Measurements from ENCODE around the gene LHX5.

The LHX5 gene

DNA sequence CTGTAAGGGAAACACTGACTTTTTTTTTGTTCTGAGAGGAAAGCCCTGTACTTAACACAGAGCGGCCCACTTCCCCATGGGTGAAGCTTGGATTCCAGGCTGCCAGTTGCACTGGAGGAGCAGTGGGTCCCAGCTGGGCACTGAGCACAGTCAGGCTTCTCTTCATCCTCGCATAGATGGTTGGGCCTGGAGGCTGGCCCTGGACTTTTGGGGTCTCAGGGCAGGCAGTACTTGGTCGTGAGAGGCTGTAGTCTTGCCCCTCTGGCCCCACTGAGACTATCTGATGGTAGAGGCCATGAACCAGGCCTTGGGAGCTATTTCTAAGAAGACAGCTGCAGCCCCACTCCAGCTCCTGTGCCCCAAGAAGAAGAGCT is 6.2 kb upstream of the LHX5 start:
- DNase-seq (ENCODE audit: low read depth in 2 of 2): no peak

DNA sequence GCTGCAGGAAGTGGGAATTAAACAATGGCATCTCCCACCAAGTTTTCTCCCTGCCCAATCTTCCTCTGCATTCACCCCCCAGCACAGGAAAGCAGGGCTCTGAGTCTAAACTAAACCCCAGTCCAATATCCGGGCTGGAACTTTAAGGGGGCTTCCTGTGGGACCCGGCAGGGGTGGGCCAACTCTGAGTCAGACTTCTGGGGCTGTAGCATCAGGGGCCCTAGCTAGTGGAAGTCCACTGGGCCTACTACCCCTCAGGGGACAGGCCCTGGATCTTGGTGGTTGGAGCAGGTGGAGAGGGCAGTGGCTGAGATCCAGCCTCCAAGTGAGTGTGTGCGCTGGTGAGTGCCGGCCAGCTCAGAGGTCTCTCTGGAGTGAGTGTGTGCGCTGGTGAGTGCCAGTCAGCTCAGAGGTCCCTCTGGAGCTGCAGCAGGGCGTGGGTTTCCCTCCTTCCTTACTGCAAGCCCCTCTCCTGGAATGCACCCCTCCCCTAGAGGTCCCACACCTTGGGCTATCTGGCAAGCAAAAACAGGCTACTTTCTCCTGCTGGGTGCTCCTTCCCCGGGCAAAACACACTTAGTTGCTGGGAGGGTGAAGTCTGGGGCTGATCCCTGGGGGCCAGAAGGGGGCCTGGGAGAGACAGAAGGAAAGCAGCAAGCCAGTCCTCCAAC is 5.6 kb upstream of the LHX5 start:
- DNase-seq (ENCODE audit: low read depth in 2 of 2): no peak

DNA sequence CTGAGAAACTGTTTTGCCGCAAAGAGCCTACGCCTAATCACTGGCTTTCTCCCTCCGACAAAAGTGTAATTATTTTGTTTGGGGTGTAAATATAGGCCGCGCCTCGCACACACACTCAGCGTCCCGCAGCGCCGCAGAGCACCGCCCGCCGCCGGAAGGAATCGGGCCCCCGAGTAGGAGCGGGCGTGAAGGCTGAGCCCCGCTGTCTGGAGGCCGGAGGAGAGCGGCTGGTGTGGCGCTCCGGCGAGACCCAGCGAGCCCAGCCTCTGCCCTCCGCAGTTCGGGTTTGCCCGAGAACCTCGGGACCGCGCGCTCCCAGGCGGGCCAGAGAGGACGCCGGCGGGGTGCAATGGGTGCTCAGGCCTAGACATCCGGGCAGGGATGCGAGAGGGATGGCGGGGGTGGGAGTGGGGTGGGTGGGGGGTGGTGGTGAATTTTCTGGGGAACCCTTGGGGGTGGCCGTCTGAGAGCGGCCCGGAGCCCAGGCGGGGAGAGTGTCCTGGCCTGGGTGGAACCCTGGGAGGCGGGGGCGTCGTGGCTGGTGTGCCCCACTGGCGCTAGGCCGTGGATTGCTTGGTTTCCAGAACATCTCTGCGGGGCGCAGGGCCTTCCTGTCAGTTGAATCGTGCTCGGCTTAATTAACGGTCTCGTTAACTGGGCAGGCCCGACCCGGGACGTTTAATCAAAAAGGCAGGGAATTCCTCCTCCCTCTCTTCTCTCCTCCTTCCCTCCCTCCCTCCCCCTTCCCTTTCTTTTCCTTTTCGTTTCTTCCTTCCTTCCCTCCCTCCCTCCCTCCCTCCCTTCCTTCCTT is 4.7 kb upstream of the LHX5 start:
- no peak for DNase-seq (ENCODE audit: low read depth in 2 of 2)

DNA sequence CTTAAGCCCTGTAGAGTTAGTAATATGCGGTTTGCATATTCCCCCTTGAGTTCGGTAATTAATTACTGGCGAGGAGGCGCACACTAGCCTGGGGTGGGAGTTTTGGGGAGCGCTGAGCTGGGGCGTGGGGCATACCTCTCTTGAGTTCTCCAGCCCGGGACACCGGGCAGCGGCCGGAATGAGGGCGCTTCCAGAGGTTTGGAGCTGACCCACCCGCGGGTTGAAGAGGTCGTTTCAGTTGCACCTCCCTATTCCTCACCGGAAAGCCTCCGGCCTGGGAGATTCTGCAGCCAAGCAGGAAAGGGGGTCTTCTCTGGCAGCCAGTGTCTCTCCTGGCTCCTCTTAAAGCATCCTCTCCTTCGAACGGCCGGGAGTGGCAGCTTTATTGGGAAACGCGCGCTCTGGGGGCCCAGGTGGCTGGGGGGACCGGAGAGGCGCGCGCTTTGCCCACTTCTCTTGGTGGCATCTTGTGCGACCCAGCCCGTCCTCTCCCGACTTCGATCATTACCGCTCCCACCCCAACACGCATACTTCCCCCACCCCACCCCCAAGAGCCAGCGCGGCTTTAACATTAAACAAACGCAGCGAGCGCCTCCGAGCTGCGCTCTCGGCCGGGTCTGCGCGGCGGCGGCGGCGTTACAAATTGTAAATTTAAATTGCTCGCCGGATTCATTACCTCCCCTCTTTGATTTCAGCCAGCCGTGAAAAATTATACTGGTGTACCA is 3.9 kb upstream of the LHX5 start:
- DNase-seq (ENCODE audit: low read depth in 2 of 2): no peak

DNA sequence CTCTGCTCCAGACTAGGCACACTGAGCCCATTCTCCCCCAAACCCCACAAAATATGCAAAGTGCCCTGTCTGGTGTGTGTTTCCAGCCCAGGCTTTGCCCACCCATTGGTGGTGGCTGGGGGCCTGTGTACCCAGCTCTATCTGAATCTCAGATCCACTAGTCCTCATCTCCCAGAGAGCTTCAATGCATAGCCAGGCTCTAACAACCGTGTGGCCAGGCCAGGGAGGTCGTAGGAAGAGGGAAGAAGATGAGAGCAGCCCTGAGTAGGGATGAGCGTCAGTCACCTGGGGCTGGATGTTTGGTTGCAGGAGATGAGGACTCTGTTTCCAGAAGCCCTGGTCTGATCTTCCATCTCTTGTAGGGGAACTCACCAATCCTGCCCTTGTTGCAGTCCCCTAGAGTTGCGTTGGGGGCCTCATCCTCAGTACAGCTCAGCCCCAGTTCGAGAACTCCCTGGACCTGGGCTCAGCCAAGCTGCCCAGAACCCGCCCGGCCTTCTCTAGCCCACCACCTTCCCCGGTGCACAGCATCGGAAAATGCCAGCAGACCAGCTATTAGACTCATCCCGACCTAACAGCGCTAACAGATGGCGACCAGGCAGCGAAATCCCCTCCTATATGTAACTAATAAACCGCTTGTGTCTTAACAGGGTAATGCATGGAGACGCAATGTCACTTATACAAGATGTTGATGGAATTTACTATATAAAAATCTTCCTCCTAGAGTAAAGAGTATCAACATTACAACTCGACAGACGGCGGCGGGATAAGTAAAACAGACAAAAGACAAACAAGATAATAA is 3.2 kb upstream of the LHX5 start:
- DNase-seq (ENCODE audit: low read depth in 2 of 2): no peak

DNA sequence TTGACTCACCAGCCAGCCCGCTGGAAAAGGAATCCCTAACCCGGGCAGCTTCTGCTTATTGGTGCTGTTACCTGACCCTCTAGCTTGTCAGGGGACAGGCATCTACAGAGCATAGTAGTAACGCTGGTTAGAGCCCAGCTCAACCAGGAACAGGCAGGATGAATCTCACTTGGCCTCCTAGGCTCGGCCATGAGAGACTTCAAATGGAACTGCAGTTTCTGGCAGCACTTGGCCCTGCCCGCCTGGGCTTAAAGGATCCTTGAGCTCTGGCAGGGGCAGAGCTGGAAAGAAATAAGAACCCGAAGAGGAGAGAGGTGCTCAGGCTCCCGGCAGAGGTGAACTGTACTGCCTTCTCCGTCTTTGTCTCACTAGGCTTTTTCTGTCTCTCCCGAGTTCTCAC is 2.3 kb upstream of the LHX5 start:
- DNase-seq (ENCODE audit: low read depth in 2 of 2): no peak

DNA sequence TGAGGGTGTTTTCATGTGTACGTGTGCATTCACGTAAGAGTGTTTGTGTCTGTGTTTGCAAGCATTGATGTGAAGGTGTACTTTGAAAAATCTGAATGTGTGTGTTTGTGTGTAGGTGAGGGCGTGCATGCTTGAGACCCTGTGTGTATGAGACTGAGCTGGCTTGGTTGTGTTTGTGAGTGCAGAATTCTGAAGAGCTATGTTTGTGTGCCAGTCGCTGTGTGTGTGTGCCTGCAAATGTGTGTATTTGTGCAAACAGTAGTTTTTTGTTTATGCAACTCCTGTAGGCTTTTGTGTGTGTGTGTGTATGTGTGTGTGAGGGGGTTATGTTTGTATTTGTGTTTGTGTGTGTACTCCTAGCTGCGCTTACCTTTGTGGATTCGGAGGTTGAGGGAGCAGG is 1.7 kb upstream of the LHX5 start:
- no peak for DNase-seq (ENCODE audit: low read depth in 2 of 2)

DNA sequence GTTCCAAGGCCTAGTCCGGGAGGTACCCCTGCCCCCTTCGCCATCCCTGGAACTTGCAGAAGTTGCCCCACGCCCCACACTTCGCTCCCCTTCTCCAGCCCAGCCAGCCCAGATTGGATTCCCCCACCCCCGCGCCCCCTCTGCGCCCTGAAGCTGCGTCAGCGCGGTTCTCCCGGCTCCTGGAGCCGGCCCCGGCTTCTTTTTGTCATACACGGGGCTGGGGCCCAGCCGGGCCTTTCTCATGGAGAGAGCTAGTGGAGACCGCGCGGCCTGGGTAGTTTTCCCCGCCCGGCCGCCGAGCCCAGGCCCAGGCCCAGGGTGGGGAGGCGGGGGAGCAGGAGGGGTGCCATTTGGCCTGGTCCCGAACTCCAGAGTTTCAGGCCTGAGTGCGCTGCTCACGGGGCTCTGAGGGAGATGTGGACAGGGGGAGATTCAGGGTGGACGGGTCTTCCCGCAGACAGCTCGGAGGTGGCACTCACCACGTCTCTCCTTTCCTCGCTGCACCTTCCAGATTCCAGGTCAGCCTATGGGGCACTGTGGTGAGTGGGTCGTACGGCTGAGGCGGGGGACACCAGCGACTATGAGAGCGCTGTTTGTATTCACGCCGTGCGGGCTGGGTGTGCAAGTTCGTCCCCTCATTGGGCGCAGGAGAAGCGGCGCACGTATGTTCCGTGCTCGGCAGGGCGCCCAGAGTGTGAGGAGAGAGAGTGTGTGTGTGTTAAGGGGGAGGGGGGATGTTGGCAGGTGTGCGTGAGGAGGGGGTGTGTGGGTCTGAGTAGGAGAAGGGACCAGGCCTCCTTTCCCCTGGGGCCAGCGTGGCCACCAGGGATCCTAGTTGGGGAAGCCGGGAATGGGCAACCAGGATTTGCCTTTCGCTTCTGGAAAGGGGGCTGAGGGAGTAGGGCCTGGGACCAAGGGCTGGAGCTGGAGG is 785 bp upstream of the LHX5 start:
- no peak for DNase-seq (ENCODE audit: low read depth in 2 of 2)

DNA sequence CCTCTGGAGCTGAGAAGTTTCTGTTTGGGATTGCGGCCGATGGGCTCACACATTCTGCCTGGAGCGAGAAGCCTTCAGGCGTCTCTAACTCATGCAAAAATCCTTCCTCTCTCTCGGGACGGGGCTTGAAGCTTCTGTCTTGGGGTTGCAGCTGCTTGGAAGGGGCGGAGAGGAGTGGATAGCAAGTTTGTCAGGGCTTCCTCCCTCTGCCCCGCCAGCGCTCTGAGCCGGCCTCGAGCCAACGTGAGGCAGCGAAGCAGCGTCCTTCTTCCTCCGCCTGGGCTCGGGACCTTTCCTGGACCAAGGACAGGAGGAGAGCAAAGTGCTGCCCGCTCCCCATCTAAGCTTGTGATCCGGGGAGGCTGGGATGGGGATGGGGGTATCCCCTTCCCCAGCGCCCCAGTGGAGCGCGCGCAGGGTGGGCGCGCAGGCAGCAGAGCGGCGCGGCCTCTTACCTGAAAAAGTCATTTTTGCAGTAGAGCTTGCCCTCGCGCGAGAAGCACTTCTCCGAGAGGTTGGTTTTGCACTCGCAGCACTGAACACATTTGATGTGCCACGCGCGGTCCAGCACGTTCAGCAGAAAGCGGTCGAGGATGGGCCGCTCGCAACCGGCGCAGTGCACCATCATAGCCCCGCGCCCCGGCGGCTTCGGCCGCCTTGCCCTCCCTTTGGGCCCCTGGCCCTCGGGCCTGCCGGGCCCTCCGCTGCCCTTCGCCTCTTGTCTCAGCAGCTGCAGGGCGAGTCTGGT is 626 bp downstream of the LHX5 start:
- DNase-seq (ENCODE audit: low read depth in 2 of 2): no peak

DNA sequence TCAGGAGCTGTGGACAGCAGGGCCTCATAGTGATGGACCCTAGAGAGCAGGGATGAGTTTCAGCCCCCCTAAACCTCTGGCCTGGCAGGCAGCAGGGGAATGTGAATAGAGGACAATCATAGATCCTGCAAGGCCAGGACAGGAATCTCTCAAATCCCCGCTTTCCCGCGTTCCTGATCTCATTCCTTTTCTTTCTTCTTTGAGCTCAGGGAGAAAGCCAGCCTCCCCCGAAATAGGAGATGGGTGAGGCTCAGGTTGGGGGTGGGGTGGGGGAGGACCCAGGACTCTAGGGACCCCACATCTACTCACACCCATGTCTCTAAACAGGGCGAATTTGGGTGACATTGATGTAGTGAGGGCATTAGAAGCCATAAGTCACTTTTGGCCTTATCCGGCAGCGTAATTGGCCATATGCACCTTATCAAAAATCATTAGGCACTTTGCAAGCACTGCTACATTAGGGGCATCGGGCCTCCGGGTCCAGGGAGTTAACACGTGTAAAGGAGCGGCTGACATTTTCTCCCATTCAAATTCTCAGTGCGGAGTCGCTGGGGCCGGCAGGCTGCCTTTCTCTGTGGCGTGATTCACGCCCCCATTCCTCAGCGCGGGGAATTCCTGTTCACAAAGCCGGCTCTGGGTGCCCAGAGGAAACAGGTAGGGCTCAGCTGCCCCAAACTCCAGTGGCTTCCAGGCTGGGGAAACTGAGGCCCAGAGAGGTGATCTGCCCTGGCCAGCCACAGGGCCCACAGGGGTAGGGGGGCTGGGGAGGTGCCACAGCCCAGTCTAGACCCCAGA is 1.5 kb downstream of the LHX5 start:
- no peak for DNase-seq (ENCODE audit: low read depth in 2 of 2)

DNA sequence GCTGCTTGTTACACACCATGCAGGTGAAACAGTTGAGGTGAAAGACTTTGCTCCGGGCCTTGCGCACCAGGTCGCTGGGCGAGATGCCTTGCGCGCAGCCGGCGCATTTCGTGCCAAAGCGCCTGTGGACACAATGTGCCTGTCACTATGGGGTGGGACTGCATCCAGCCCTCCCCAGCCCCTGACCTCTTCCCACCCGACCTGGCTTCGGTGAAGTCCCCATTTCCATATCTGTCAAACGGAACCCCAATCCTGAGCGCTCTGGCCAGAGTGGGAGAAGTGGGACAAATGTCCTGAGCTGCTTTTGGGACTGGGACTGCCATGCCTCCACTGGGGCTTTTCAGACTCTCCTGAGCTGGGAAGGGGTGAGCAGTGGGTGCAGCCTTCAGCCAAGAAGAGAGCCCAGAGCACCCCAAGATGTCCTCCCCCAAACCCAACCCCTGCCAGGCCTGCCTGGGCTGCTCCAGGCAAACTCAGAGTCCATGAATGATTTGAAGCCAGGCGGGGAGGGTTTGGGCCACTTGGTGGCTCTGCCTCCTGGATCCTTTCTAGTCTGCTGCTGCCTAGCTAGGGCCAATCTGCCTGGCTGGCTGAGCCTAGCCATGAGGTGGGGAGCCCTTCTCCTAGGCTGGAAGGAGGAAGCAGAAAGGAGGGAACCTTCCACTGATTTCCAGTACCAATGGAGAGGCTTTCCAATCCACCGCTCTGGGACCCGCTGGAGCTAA is 2.3 kb downstream of the LHX5 start:
- DNase-seq (ENCODE audit: low read depth in 2 of 2): no peak

DNA sequence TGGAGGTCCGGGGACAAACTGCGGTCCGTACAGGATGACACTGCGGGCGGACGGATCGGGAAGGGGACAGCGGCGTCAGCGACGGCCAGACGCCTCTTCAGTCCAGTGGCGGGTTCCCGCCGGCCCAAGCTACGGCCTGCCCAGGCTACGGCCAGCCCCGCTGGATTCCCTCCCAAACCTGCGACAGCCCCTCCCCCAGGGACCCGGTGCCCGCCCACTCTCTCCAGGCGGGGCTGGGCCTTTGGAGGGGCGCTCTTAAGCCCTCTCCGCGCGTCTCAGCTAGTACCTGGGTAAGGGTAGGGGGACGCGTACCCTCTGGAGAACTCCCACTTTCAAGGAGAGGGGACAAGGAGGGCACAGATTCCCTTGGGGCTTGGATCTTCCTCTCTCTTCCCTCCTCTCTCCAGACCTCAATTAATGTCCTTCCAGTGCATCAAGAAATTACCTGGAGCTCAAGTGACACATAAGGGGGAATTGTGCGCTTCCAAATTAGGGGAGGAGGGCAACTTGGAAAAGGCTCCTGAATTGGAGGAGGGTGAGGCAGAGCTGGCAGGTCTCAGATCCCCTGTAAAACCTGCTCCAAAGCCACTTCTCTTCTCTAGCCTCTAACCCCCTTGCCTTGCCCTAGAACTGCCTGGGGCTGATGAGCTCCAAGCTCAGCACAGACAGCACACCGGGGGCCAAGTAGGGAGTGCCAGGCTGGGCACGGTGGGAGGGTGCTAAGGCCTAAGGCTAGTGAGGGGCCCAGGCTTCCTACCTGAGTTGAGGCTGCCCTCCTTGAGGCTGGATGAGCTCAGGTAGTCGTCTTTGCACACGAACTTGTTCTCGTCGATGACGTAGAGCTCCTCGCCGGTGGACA is 3.1 kb downstream of the LHX5 start:
- no peak for DNase-seq (ENCODE audit: low read depth in 2 of 2)

DNA sequence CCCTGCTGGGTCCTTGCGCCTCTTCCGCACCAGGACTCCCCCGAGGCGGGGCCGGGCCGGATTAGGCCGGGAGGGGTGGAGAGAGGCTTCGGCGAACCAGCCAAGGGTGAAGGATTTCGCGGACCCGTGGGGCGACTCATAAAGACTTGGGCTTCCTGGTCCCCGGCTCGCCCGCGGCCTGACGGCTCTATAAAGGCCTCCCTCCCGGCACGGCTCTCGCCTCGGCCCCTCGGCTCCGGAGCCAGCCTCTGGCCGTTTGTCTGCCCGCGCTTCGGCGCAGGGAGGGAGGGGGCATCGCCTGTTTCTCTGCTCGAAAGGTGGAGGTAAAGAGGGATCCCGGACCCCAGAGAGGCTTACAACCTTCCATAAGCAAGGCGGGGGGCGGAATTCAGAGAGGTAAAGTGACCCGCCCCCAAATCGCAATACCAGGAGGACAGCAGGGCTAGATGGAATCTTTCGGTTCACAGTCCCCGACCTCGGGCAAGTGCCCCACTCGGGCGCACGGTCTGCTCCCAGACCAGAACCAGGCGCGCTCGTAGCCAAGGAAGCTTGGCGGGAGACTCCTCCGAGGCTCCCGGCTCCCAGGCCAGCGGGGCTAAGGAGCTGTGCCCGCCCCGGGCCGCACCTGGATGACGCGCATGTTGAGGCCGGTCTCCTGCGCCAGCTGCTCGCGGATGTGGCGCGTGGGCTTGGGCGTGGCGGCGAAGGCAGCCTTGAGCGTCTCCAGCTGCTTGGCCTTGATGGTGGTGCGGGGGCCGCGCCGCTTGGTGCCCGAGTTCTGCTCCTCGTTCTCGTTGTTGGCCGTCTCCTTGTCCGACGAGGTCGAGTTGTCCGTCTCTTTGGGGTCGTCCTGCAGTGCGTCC is 3.9 kb downstream of the LHX5 start:
- no peak for DNase-seq (ENCODE audit: low read depth in 2 of 2)

DNA sequence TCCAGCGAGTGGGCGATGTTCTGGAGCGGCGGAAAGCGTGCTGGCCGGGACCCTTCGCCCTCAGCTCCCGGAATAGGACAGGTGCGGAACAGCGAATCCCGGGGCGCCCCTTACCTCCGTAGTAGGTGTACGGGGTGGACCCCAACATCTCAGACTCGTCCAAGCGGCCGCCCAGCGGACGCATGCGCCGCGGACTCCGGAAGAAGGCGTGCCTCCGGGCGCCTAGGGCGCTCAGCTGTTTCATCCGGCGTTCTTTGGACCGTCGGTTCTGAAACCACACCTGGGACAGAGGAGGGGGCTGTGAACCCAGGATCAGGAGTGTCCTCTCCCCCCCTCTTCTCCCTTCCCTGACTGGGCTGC is 4.5 kb downstream of the LHX5 start:
- no peak for DNase-seq (ENCODE audit: low read depth in 2 of 2)

DNA sequence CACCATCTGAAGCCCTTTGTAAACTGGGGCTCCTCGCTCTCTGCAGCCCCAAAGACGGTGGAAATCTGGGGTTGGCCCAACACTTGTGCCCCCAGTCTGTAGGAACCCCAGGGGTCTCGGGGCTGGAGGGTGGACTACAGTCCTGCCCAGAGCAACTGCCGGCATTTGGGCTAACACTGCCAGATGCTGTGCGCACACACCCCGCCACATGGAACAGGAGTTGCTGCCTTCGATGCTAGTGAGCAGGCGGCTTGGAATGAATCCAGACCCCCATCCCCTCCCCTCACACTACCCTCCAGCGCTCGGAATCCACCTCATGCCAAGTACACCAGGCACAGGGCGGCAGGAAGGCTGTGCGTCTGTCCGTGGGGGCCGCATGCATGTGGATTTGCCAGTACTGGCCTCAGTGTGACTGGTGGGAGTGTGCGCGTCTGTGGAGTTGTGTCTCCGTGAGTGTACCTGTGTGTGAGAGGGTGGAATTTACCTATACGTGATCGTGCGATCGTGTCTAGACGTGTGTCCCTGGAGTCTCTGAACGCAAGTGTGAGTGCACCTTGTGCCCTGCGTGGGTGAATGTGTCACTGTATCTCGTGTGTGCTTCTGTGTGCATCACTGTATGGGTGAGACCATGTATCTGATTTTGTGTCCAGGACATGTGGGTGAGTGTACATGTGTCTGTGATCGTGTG is 5.1 kb downstream of the LHX5 start:
- no peak for DNase-seq (ENCODE audit: low read depth in 2 of 2)

DNA sequence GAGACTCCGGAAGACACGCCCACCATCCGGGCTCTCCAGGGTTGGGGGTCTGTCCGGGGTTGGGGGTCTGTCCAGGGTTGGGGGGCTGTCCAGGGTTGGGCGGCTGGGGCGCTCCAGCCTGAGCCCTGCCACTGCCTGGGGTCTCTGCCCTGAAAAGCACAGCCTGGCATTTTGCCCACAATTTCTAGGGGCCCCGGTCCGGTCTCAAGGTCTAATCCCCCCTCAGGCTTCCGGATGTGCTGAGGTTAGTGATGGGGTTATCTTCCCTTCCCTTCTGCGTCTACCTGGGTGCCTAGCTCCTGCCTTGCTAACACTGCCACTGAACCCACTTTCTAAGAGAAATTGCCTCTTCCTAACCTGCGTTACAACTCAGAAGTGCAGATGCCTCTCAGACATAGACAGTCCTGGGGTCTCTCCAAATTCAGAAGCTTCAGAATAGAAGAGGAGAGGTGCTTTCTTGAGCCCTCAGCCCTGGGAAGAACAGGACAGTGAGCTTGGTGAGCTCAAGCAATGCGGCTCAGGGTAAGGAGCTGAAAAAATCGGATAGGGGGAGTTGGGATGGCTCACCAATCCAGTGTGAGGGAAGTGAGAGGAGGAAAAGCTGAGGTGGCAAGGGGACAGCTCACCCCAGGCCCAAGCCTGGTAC is 5.7 kb downstream of the LHX5 start:
- DNase-seq (ENCODE audit: low read depth in 2 of 2): no peak

Measured in fibroblast of skin of left biceps (primary cell).